Muscle of back (tissue), 11 donors: ENCODE data around the gene TRIM44. TPM values are rescaled to one million over a fixed set of nuclear protein-coding genes. Genes with fewer than 3 reads are reported as not detected.
"Not testable (repeated sequence)": the region's sequence is repeated elsewhere in the genome, so short reads cannot be mapped to it uniquely, and the experiment has no call there.

Experiments used
- DNase-seq, 3 donors: peaks; one replicate each; pipeline versions ENCODE4 v3.0.0 to v3.0.0-alpha.2; 2013
- polyA plus RNA-seq, 10 donors: library from polyadenylated mRNA; unstranded; fragments of 120-200 nt; gene quantifications; one replicate each; pipeline ENCODE4 v1.2.1, GENCODE V29; 2013; ENCODE audit not compliant: insufficient read length in 10 of 10

TRIM44 gene
- polyA plus RNA-seq, 10 donors, result 35.9 to 45.9 (median 43.1) TPM

- peak in 1 of 3 donors; percentile 98 for DNase-seq
Observed at GRCh38 chr11:35629914-35630313, 32.7 kb upstream of the TRIM44 start.

DNA sequence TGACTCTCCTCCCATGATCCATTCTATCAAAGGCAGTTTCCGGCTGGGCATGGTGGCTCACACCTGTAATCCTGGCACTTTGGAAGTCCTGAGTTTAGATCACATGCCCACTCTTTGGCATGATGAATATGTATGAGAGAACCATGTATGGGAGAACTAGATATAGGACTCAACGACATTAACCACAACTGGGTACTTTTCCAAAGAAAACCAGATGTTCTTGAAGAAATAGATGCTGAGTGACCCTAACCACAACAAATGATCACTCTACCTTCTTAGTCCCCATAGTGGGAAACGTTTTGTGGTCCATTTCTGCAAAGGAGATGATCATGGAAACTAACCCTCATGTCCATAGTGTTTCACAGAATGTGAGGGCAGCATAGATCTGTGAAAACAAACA is 30.7 kb upstream of the TRIM44 start:
- no peak for DNase-seq

DNA sequence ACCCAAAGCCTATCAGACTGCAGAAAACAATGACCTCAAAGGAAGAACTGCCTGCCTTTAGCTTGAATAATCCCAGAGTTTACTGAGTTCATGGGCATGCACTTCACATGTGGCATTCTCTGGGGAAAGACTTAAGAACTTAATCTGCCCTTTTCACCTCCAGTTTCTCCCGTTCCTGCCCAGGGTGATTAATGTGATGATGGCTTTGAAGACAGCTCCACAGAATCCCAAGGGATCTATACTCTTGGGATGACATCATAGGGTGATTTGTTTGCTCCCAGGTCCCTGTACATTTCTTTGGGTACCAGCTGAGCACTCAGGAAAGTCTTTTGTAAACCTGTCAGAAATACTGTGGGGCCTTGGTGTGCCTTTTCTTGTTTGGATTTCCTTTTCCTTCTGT is 30.3 kb upstream of the TRIM44 start:
- peak in 1 of 3 donors; percentile 29 for DNase-seq

DNA sequence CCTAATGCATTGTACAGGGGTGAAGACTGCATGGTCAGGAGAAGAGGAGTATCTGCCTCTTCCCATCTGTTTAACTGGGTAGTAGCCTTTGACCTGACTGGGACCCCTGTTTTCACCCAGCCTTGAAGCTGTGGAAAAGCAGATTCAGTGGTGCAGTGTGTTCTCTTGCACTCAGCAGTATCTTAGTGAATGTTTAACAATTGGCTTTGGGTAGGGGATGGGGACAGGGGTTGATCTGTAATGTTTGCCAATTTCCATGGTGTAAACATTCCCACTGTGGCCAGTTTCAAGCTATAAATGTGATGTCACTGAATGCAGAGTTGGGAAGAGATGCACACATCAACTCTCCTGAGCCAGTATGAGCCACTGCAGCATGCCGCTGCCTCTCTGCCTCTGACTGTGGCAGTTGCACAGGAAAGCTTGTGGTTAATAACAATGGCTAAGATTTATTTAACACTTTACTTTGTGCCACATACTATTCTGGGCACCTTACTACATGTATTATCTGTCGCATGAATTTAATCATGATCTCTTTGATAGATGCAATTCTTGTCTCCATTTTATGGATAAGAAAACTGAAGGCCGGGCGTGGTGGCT is 28.6 kb upstream of the TRIM44 start:
- no peak for DNase-seq

DNA sequence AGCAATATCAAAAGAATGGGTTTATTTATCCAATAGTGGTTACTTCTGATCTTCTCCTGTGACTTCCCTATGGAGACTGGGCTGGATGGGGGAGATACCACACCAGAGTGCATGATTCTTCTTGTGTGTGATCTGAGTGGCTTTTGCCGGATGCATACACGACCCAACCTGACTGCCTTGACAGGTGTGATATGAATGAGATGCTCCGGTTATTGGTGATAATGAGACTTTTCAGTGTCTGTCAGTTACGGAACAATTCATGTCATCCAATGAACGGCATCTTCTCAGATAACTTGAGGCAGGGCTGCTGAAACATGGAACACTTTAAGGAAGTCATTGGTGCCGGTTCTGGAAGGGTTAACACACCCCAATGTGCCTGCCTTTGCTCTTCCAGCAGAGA is 26.6 kb upstream of the TRIM44 start:
- no peak for DNase-seq

GRCh38 chr11:35639591-35640179 is 22.9 kb upstream of the TRIM44 start:
- no peak for DNase-seq

DNA sequence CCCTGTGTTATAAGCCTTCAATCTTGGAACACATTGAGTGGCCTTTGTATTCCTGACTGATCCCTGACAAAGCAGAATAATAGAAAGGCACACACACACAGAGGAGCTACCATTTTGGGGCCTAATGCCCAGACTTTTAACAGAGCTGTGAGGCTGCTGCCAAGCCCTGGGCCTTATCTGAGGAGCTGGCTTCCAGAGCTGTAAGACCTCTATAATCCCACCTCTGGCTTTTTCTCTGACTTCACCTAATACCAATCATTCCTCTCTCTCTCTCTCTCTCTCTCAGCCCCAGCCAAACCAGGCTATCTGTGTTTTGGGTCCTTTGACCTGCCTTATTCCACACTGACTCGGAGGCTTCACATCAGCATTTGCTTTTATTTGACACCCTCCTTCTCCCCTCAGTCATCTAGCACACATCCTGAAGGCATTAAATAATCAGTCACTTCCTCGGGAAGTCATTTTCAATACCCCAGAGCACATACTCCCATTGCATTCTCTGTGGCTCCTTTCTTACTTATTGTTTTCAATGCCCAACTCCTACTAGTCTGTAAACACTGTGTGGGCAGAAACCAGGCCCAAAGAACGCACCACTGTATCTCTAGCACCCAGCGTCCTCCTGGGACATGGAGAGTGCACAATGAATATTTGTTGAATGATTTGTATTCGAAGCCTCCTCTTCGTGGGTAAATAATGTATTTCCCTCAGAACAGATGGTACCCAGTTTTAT is 21.2 kb upstream of the TRIM44 start:
- DNase-seq, result no peak

- no peak for DNase-seq
Observed at GRCh38 chr11:35641964-35642363, 20.6 kb upstream of the TRIM44 start.

DNA sequence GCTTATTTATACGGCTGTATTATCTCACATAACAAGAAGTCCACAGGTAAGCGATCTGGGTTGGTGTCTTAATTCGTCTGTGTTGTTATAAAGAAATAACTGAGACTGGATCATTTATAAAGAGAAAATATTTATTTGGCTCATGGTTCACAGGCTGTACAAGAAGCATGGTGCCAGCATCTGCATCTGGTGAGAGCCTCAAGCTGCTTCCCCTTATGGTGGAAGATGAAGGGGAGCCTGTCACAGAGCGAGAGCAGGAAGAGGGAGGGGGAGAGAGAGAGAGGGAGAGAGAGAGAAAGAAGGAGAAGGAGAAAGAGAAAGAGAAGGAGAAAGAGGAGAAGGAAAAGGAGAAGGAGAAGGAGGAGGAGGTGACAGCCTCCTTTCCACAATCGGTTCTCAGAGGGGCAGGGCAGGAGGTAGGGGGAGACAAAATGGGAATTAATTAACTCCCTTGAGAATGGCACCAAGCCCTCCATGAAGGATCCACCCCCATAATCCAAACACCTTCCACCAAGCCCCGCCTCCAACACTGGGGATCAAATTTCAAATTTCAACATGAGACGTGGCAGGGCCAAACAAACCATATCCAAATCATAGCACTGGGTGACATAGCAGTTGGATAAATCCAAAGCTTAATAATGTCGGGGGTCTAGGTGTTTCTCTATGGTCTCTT is 15.0 kb upstream of the TRIM44 start:
- no peak for DNase-seq

DNA sequence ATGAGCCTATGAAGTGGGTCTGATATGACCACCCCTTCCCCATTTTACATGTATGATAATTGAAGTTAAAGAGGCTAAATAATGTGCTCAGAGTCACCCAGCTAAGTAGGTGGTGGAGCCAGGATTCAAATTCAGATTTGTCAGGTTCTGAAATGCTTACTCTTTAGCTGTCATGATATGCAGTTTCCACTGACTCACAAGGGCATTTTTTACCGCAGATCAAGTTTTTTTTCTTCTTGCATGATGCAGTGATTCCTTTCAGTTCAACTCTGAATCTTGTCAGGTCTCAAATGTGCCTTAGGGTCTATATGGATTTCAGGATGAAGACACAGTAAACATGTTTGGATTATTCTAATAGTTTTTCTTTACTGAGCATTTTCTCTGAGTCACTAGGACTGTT is 12.6 kb upstream of the TRIM44 start:
- DNase-seq, result no peak

GRCh38 chr11:35650467-35650866 is 12.1 kb upstream of the TRIM44 start:
- DNase-seq, result no peak

DNA sequence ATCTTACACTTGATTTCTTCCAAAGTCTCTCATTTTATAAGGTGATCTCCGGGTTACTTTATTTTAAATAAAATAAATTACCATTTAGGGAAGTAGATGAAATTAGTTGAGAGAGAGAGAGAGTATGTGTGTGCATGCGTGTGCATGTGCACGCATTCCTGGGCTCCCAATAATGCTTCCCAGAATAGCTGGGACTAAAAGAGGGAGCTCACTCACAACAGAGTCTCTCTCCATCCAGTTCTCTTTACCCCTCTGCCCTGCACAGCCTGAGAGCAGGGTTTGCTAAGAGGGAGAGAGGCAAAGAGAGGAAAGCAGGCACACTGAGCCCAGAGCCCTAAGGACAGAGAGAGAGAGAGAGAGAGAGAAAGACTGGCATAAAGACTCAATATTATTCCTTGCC is 11.3 kb upstream of the TRIM44 start:
- no peak for DNase-seq

DNA sequence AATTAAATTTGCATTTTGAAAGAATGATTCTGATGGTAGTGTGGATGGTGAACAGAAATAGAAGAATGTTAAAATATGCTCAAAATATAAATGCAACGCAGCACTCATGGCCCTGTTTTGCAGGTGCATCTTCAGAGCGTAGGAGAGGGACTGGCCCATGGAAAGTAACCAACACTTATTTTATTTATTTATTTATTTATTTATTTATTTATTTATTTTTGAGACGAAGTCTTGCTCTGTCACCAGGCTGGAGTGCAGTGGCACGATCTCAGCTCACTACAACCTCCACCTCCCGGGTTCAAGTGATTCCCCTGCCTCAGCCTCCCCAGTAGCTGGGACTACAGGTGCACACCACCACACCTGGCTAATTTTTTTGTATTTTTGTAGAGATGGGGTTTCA is 9.8 kb upstream of the TRIM44 start:
- not testable (repeated sequence) for DNase-seq

GRCh38 chr11:35654711-35655110 is 7.9 kb upstream of the TRIM44 start:
- DNase-seq, result no peak

DNA sequence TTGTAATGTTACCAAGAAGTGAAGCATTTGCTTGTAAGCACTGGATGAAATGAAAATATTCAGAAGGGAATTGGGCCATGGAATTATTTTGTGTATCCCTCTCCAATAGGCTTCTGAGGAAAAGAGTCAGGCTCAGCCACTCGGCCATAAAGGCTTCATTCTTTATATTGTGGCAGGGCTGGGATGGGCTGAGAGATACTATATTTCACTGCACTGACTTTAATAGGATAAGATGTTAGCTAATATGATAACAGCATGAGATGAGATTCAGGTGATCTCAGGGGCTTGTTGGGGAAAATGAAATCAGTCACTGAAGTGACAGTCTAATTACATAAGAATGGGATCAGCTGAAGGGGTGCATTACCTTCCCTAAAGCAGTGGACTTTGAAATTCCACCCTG is 7.3 kb upstream of the TRIM44 start:
- no peak for DNase-seq

- DNase-seq, result no peak
Observed at GRCh38 chr11:35655856-35656255, 6.7 kb upstream of the TRIM44 start.

- DNase-seq, result no peak
Observed at GRCh38 chr11:35658020-35658948, 4.3 kb upstream of the TRIM44 start.

GRCh38 chr11:35661534-35661933 is 1.0 kb upstream of the TRIM44 start:
- DNase-seq, result peak in 1 of 3 donors; percentile 10

DNA sequence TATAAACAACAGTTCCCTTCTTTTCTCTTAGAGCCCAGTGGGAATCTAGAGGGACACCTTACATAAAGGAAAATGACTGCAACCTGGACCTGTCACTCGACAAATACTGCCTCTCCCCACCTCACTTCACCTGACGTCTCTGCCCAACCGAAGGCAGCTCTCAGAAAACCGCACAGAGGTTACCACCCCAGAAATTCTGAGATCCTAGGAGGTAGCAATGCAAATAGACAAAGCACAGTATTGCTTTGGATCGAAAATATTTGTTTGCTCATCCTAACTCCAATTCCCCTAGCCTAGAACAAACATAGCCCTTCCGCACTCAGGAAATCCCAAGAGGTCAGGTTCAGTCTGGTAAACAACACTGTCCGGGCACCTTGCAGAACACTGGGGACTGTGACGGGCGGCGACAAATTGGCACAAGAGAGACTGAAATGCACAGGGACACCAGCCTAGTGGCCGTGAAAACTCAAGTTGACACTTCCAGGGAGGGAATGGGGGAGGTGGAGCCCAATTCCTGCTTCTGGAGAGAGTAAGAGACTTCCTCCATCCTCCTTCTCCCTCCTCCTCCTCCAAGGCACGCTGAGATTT is 420 bp upstream of the TRIM44 start:
- no peak for DNase-seq

DNA sequence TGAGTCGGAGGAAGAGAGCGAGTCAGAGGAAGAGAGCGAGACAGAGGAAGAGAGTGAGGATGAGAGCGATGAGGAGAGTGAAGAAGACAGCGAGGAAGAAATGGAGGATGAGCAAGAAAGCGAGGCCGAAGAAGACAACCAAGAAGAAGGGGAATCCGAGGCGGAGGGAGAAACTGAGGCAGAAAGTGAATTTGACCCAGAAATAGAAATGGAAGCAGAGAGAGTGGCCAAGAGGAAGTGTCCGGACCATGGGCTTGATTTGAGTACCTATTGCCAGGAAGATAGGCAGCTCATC is 780 bp downstream of the TRIM44 start:
- DNase-seq, result no peak

DNA sequence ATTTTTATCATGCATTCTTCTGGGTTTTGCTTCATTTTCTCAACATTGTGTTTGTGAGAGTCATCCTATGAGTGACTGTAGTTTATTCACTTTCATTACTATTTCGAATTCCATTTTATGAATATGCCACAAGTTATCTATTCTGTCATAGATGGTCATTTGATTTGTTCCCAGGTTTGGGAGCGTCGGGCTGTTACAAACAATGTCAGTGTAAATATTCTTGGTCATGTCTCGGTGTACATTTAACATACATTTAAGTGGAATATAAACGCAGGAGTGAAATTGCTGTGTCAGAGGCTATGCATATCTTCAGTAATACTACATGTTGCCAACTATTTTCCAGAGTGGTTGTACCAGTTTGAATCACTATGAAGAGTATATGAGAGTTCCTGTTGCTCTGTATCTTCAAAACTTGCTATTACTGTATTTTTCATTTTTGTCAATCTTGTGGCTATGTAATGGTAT is 2.4 kb downstream of the TRIM44 start:
- DNase-seq, result no peak
